Activated T-cell treated with anti-CD3 and anti-CD28 coated beads for 4 hours (primary cell): Measurements from ENCODE around the gene PROSER3.
A peak's percentile ranks its signal among the peaks of the same experiment; 100 is the strongest.

ENCODE experiments used
- DNase-seq: peaks from one replicate; pipeline ENCODE4 v3.0.0-alpha.2; 2020

PROSER3 gene

DNA sequence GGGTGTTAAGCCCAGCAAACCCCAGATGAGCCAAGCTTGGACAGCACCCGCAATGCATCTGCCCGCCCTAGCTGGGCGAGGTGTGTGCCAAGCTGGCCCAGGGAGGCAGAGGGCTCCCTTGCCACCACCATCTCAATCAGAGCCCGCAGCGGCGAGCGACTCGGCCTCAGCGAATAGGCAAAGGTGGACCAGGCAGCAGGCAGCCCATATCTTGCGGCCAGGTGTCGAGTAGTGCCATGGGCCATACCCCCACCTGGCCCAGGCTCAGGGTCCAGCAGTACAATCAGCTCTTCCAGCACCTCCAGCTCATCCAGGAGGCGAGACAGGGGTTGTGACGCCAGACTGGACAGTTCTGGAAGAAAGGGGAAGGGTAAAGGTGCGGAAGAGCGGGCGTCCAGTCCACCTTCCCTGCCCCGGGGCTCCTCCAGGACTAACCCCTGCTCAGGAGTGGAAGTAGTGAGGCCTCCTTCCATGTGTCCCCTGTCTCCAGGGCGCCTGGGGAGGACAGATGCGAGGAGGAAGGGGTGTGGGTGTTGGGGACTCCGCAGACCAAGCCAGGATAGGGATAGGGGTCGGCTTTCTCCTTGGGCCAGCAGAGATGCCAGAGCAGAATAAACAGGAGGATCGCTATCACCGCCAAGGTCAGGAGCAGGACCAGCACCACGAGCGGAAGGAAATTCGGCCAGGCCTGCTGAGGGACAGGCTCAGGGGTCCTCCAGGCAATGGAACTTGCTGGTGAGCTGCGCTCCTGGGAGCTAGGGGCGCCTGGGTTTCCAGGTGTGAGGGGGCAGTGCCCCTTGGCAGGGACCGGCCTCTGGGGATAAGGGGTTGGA, 18.5 kb upstream of the PROSER3 start:
- DNase-seq: no peak

DNA sequence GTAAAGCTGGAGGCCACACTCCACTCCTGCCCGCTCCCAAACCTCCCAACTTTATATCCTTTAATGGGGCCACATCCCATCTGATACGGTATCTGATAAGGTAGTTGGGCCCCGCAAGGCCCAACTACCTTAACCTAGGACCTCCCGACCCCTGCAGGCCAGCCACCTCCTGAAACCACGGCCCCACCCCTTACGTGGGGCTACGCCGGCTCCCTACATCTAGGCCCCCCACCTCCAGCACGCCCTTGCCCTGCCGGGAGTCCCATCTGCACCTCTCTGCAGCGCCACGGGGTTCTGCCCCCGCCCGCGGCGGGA, 17.9 kb upstream of the PROSER3 start:
- DNase-seq: no peak

DNA sequence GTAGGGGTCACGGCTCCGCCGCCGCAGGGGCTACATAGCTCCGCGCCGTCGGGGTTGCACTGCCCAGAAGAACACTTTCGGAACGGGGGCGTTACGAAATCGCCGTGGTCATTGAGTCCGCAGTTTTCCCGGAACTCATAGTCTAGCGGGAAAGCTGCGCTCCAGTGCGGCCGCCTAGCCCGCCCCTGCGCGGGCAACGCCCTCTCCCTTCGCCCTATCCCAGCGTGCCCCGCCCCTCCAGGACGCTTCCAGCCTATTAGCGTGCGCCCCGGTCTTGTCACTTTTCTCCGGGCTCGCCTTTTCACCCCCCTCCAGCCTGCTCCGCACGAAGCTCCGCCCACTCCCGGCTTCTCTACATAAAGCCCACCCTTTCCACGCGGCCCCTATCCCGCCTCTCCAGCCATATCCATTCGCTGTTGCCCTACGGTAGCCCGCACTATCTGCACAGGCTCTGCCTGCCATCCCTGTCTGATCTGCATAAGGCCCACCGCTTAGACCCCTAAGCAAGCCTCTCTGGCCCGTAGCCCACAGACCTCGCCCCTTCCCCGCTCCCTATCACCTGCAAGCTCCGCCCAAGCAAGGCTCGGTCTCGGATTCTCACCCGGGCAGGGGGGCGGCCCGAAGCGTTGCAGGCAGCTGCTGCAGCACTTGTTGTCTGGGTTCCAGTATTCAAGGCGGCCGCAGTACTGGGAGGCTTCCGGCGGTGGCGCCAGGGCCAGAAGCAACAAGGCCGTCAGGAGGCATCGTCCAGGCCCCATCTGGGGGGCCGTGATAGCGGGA, 17.4 kb upstream of the PROSER3 start:
- peak; percentile 92 for DNase-seq

GRCh38 chr19:35741203-35741515, 16.8 kb upstream of the PROSER3 start:
- DNase-seq: no peak

DNA sequence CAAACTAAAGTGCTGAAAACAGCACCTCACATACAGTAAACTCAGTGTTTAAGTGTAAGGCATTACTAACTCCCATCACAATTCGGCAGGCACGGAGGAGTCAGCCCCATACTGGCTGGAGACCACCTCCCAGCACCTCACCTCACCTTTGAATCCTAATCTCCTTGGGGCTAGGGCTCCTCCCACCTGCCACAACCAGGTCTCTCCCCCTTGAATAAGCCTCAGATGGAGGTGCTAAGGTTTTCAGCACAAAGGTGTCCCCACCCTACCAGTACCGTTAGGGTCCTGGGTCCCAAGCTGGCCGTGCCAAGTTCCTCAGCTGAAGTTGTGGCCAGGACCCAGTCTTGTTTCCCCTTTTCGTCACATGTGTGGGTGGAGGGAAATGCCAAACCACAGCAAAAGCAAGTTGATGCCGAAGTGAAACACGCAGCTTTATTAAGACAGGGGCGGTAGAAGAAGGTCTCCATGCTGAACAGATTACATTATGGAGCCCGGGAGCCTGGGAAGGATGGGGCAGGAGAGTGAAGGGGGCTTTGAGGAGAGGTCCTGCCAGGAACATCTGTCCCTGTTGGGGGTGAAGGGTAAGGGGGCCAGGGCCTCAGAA, 15.8 kb upstream of the PROSER3 start, which contains the start of gene IGFLR1:
IGFLR1 (minus strand) TSS at position 332 of the 604 bp plus-strand sequence. CDS start 1,272 bp downstream, outside the sequence.
- DNase-seq: peak; percentile 64

DNA sequence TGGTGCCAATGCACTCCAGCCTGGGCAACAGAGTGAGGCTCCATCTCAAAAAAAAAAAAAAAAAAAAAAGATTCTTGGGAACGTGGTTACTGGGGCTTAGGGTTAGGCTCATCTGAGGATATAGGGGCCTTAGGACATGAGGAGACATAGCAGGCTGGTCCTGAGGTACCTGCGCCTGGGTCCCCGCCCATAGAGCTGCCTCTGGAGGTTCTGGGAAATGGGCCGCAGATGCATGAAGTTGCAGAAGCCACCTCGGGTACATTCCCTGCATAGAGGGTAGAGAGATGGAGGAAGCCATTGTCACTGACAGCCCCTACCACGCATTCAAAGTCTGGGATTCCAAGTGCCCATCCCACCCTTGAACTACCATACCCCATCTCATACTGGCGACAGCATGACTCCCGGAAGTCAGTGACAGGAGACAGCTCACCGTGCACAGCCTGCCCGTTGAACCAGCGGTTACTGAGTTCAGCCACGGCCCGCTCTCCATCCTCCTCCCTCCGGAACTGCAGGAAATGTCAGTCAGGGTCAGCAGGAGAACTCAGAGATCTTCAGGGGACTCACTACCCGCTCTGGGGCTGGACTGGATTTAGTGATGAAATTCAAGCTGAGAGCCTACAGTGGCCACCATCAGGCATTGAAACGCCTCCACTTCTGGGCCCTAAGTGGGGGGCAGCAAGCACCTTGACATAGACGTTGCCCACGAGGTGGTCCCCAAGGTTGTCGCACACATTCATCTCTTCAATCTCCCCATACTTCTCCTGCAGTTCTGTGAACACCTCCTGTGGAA, 14.1 kb upstream of the PROSER3 start:
- no peak for DNase-seq

- DNase-seq: peak; percentile 90
Measured at GRCh38 chr19:35744430-35745327, 13.3 kb upstream of the PROSER3 start.

DNA sequence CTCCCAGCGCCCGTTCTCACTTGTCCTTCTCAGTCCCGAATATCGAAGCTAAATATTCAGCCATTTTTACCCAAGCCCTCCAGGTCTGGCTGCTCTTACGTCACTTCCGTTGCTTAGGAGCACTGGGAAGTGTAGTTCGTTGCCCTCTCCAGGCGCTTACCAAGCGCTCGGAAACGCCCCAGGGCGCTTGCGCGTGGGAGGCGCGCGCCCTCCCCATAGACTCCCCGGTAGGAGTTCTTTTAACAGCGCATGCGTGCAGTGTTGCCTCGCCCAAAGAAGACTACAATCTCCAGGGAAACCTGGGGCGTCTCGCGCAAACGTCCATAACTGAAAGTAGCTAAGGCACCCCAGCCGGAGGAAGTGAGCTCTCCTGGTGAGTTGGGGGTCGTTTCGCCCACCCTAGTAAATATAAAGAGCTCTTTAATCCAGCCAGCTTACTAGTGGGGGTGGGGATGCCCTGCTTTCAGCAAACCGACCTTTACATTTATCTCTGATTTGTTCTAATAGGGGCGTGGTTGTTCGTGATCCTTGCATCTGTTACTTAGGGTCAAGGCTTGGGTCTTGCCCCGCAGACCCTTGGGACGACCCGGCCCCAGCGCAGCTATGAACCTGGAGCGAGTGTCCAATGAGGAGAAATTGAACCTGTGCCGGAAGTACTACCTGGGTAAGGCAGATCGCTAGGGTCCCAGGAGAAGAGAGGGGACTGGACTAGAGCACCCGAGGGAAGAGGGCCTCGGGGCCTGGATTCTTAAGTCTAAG, 12.5 kb upstream of the PROSER3 start, which contains the start of the genes PSENEN and U2AF1L4:
PSENEN (plus strand) TSS at position 324 of the 759 bp plus-strand sequence; CDS start at position 604, 280 bp downstream.
U2AF1L4 (minus strand) TSS at position 91 of the 759 bp plus-strand sequence; CDS start at position 64, 27 bp downstream.
- DNase-seq: peak; percentile 91

GRCh38 chr19:35746087-35746462, 11.9 kb upstream of the PROSER3 start:
- no peak for DNase-seq

DNA sequence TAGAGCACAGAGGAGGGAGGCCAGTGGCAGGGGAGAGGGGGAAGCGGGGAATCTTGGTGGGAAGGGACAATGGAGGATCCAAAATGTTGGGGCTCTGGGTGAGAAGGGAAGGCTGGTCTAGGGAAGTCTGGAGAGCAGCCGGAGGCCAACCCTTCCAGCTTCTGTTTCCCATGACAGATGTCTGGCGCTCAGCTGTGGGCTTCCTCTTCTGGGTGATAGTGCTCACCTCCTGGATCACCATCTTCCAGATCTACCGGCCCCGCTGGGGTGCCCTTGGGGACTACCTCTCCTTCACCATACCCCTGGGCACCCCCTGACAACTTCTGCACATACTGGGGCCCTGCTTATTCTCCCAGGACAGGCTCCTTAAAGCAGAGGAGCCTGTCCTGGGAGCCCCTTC, 11.4 kb upstream of the PROSER3 start:
- DNase-seq: no peak

GRCh38 chr19:35748106-35749020, 9.6 kb upstream of the PROSER3 start, which contains the start of gene LIN37:
LIN37 (plus strand) TSS chr19:35748576; CDS start chr19:35748725, 149 bp downstream.
- DNase-seq: peak; percentile 97

- no peak for DNase-seq
Measured at GRCh38 chr19:35750167-35750566, 7.8 kb upstream of the PROSER3 start.

DNA sequence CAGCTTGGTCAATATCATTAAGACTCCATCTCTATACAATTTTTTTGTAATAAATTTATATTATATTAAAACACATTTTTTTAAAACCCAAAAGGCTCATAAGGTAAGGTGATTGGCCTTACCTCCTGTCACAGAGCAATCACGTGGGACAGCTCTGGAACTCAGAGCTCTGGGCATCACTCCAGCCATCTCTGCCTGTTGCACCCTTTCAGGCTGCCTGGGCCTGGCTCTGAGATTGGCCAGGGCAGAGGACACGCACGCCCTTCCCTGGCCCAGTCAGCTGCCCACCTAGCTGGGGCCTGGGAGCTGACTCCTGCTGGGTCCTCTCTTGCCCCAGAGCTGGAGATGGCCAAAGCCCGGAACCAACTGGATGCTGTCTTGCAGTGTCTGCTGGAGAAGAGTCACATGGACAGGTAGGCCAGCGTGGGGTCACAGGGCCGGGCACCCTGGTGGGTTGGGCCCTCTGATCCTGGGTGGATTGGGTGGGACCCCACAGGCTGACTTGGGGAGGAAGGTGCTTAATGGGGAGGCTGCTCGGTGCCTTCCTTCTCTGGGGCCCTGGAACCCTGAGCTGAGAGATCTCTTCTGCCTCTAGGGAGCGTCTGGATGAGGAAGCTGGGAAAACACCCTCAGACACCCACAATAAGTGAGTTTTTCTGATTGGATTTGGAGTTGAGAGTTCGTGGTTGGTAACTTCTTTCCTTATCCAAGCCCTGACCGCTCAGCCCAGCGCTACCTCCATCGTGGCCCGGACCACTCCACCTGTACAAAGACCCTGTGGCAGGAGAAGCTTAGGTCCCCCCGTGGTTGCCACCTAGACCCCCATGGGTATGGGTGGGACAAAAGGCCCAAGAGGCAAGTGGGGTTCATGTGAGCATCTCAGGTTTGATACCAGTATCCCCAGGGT, 5.9 kb upstream of the PROSER3 start:
- DNase-seq: no peak

DNA sequence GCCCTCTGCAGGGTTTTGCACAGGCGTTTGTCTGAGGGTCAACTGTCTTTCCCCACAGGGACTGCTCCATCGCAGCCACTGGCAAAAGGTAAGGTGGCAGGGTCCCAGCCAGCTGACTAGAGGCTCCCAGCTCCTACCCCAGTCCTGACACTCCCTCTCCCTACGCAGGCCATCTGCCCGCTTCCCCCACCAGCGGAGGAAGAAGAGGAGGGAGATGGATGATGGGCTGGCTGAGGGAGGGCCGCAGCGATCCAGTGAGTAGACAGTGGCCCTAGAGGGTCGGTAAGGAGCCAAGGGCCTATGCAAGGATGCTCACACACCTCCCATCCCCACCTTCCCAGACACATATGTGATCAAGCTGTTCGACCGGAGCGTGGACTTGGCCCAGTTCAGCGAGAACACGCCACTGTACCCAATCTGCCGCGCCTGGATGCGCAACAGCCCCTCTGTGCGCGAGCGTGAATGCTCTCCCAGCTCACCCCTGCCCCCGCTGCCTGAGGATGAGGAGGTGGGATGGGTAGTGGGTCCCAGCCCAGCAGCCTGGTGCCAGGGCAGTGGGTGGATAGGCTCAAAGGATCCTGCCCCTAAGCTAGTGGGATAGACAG, 5.1 kb upstream of the PROSER3 start:
- no peak for DNase-seq

DNA sequence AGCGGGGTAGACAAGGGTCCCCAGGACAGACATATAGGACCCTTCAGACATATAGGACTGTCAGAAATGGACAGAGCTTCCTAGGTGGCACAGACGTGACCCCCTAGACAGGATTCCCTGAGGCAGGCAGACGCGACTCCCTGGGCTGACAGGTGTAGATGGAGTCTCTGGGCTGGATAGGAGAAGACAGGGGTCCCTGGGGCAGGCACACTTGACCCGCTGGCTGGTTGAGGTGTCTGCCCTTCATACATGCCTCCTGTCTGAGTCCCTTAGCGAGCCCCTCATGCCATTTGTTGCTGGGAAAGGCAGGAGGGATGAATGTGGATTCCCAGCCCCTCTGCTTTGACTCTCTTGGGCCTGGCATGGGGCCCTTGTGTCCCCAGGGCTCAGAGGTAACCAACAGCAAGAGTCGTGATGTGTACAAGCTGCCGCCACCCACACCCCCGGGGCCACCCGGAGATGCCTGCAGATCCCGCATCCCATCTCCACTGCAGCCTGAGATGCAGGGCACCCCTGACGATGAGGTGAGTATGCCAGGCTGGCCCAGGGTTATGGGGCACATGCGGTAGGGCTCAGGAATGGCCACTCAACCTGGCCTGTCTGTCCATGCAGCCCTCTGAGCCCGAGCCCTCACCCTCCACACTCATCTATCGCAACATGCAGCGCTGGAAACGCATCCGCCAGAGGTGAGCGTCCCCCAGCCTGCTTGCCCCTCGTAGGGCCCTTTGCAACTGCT, 4.2 kb upstream of the PROSER3 start:
- DNase-seq: no peak

- DNase-seq: no peak
Measured at GRCh38 chr19:35754370-35755130, 3.4 kb upstream of the PROSER3 start.

GRCh38 chr19:35755131-35755549, 2.8 kb upstream of the PROSER3 start:
- DNase-seq: no peak
